SK-N-SH treated with all-trans-retinoic acid at 6 μM for 48 hours (cell line): ENCODE results near the gene KLHL40.

Source experiments
- BACH2 ChIP-seq: fragments of 250-450 bp; sonication (Bioruptor Pico); IDR thresholded peaks from 2 replicates; pipeline ENCODE4 v1.9.0; 2021; ENCODE audit warnings: mild to moderate bottlenecking, borderline replicate concordance
- CREB5 ChIP-seq: fragments of 250-450 bp; sonication (Bioruptor Pico); IDR thresholded peaks from 2 replicates; pipeline ENCODE4 v1.5.1; 2020; ENCODE audit warnings: low read depth, mild to moderate bottlenecking, moderate library complexity
- ESRRG ChIP-seq: fragments of 250-450 bp; sonication (Bioruptor Pico); IDR thresholded peaks from 2 replicates; pipeline ENCODE4 v1.6.1; 2021; ENCODE audit warnings: mild to moderate bottlenecking
- PATZ1 ChIP-seq: fragments of 250-450 bp; sonication (Bioruptor Pico); IDR thresholded peaks from 2 replicates; pipeline ENCODE4 v1.8.0; 2020; ENCODE audit warnings: mild to moderate bottlenecking, moderate library complexity, borderline replicate concordance
- RARB ChIP-seq: fragments of 250-450 bp; sonication (Bioruptor Pico); IDR thresholded peaks from 2 replicates; pipeline ENCODE4 v1.8.0; 2021; ENCODE audit warnings: mild to moderate bottlenecking, moderate library complexity
- TOX ChIP-seq: fragments of 250-450 bp; sonication (Bioruptor Pico); IDR thresholded peaks from 2 replicates; pipeline ENCODE4 v1.8.0; 2021; ENCODE audit warnings: mild to moderate bottlenecking, moderate library complexity, borderline replicate concordance
- ZFP30 ChIP-seq: fragments of 450-650 bp; formaldehyde crosslinking; IDR thresholded peaks from 2 replicates; pipeline ENCODE4 v1.5.0; 2022; ENCODE audit warnings: mild to moderate bottlenecking, moderate library complexity

GRCh38 chr3:42712344-42712648 lies 27.0 kb downstream of the KLHL40 start:
- TF ChIP-seq PATZ1 = no peak
- no peak for TF ChIP-seq RARB (CRISPR knock-in tag)
- TF ChIP-seq ESRRG (CRISPR knock-in tag) = no peak
- TF ChIP-seq CREB5 (CRISPR knock-in tag) = no peak
- no peak for TF ChIP-seq TOX (CRISPR knock-in tag)
- no peak for TF ChIP-seq ZFP30 (CRISPR knock-in tag)
- no peak for TF ChIP-seq BACH2 (CRISPR knock-in tag)
